ENCODE data around the gene STK24.

Gene STK24

GRCh38 chr13:98514288-98514687 is 62.6 kb downstream of the STK24 start:
- no peak for TF ChIP-seq CTCF (IDR thresholded peaks at IDR 0.05)

- TF ChIP-seq CTCF (IDR thresholded peaks at IDR 0.05): no peak
Measured at GRCh38 chr13:98513837-98514236, 63.1 kb downstream of the STK24 start.

- TF ChIP-seq CTCF (IDR thresholded peaks at IDR 0.05): no peak
Measured at GRCh38 chr13:98512774-98513665, 63.9 kb downstream of the STK24 start.

GRCh38 chr13:98511435-98511834 is 65.5 kb downstream of the STK24 start:
- no peak for TF ChIP-seq CTCF (IDR thresholded peaks at IDR 0.05)

- no peak for TF ChIP-seq CTCF (IDR thresholded peaks at IDR 0.05)
Measured at GRCh38 chr13:98510156-98510509, 66.8 kb downstream of the STK24 start.

- no peak for TF ChIP-seq CTCF (IDR thresholded peaks at IDR 0.05)
Measured at GRCh38 chr13:98509271-98510155, 67.4 kb downstream of the STK24 start.

- TF ChIP-seq CTCF (IDR thresholded peaks at IDR 0.05): no peak
Measured at GRCh38 chr13:98508685-98509084, 68.2 kb downstream of the STK24 start.
